ENCODE data around the gene PDZRN3. TPM values are rescaled to one million over a fixed set of nuclear protein-coding genes. Genes with fewer than 3 reads are reported as not detected.
"Not testable (repeated sequence)": the region's sequence is repeated elsewhere in the genome, so short reads cannot be mapped to it uniquely, and the experiment has no call there.

The PDZRN3 gene
- total and polyA plus RNA-seq, 10 donors: 1.5 to 5.5 (median 2.8) TPM

DNA sequence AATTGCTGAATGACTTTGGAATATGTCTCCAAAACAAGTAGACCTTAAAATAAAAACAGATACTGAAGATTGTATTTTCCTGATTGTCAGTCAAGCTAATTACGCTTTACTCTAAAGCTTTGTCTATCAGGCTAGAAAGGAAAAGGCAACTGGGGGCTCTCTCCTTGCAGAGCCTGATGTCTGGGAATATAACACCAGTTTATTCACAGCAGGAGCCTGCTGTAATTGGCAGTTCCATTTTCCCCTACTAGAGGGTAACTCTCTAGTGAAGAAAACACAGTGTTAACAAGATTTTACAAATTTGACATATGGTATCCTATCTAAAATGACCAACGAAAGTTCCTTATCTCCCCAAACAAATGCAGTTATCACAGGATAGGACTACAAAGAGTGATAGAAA, 158.8 kb downstream of the PDZRN3 start:
- H3K4me1 ChIP-seq: no peaks in the 10 kb centered on the region
- TF ChIP-seq, protein P1, sequence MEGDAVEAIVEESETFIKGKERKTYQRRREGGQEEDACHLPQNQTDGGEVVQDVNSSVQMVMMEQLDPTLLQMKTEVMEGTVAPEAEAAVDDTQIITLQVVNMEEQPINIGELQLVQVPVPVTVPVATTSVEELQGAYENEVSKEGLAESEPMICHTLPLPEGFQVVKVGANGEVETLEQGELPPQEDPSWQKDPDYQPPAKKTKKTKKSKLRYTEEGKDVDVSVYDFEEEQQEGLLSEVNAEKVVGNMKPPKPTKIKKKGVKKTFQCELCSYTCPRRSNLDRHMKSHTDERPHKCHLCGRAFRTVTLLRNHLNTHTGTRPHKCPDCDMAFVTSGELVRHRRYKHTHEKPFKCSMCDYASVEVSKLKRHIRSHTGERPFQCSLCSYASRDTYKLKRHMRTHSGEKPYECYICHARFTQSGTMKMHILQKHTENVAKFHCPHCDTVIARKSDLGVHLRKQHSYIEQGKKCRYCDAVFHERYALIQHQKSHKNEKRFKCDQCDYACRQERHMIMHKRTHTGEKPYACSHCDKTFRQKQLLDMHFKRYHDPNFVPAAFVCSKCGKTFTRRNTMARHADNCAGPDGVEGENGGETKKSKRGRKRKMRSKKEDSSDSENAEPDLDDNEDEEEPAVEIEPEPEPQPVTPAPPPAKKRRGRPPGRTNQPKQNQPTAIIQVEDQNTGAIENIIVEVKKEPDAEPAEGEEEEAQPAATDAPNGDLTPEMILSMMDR (IDR thresholded peaks at IDR 0.05 in 8 of 11, conservative IDR thresholded peaks at IDR 0.05 in 3 of 11): no peak
- TF ChIP-seq POLR2AphosphoS5 (IDR thresholded peaks at IDR 0.05) (no peak), POLR2A (IDR thresholded peaks at IDR 0.05) (no peak)
- H3K27ac ChIP-seq: no peak overlapping the region
- H3K36me3 ChIP-seq: no peaks in the 10 kb centered on the region
- no peaks in the 10 kb centered on the region for H3K9me3 ChIP-seq
- H3K4me3 ChIP-seq: no peak overlapping the region
- peaks cover 0 to 5% (median 0%) of the 10 kb centered on the region in 7 donors for H3K27me3 ChIP-seq (replicated peaks in 1 of 7)
- DNase-seq: no peak
- intact Hi-C loops (cut with DNase I; ENCODE audit: low total_unique reads): no loop called here
- 73 to 83% (median 82%) methylated on average over 2 of the region's 2 CpGs for WGBS, 5 donors

DNA sequence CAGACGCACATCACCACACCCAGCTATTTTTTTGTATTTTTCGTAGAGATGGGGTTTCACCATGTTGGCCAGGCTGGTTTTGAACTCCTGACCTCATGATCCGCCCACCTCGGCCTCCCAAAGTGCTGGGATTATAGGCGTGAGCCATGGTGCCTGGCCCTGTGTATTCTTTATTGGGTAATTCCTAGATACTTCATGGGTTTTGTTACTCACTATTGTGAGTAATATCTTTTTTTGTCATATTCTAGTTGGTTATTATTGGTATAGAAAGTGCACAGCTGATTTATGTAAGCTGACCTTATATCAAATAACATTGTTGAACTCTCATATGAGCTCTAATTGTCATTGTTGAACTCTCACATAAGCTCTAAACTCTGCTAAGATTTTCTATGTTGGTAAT, 160.6 kb downstream of the PDZRN3 start:
- 86 to 94% (median 90%) methylated on average over 5 of the region's 5 CpGs for WGBS, 5 donors
- H3K27ac ChIP-seq; intact Hi-C loops (cut with DNase I; ENCODE audit: low total_unique reads); H3K27me3 ChIP-seq (replicated peaks in 1 of 7); H3K36me3 ChIP-seq; H3K4me3 ChIP-seq; H3K4me1 ChIP-seq; H3K9me3 ChIP-seq; DNase-seq: not testable (repeated sequence)

DNA sequence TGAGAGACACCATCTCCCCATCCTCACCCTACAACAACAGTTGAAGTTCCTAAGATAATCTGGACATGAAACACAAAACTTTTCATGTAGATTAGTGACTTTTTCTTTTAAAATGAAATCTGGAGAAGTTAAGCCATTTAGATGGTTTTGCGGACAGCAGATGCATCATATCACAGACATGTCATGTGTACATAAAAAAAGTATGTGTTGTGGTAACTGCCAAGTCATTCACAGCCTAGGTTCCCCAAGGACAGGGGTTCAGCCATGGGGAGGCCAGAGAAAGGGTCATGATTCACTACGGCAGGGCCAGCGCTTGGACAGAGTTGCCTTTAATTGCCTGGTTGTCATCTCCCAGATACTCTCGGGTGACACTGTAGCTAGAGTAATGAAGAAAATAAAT, 163.2 kb downstream of the PDZRN3 start:
- no peak for DNase-seq
- no peak overlapping the region for H3K4me3 ChIP-seq

DNA sequence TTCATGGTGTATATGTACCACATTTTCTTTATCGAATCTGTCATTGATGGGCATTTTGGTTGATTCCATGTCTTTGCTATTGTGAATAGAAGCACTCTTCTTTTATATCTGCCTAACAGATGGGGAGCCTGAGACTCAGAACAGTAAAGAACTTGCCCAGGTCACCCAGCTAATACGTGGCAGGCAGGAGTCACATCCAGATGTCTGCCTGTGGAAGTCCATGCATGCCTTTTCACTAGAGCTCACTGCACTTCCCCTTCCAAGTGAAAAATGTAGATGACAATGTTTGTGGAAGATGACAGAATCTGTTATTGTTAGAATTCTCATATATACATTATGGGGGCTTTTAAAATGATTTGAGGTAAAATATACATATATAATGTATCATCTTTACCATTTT, 165.0 kb downstream of the PDZRN3 start:
- 86 to 94% (median 90%) methylated on average over 2 of the region's 2 CpGs for WGBS, 5 donors
- no peaks in the 10 kb centered on the region for H3K36me3 ChIP-seq
- no peak for DNase-seq
- H3K27me3 ChIP-seq (replicated peaks in 1 of 7): no peaks in the 10 kb centered on the region
- no peaks in the 10 kb centered on the region for H3K9me3 ChIP-seq
- no peak overlapping the region for H3K27ac ChIP-seq
- H3K4me3 ChIP-seq: no peak overlapping the region
- TF ChIP-seq POLR2A (IDR thresholded peaks at IDR 0.05) (no peak), POLR2AphosphoS5 (IDR thresholded peaks at IDR 0.05) (no peak)
- TF ChIP-seq, protein P1 (IDR thresholded peaks at IDR 0.05 in 8 of 11, conservative IDR thresholded peaks at IDR 0.05 in 3 of 11): no peak
- H3K4me1 ChIP-seq: no peaks in the 10 kb centered on the region
- intact Hi-C loops (cut with DNase I; ENCODE audit: low total_unique reads): loop anchor here (5.0 kb wide), 1 partner anchor 43 kb away; no protein-coding TSS in a partner anchor

More for the DNA sequence above, 163.2 kb downstream of the PDZRN3 start:
- intact Hi-C loops (cut with DNase I; ENCODE audit: low total_unique reads): no loop called here
- Histone ChIP-seq H3K36me3 (no peaks in the 10 kb centered on the region), H3K27me3 (replicated peaks in 1 of 7) (no peaks in the 10 kb centered on the region), H3K27ac (no peak overlapping the region), H3K4me1 (no peaks in the 10 kb centered on the region), H3K9me3 (no peaks in the 10 kb centered on the region)
- no peak for TF ChIP-seq POLR2AphosphoS5 (IDR thresholded peaks at IDR 0.05)
- TF ChIP-seq, protein P1 (IDR thresholded peaks at IDR 0.05 in 8 of 11, conservative IDR thresholded peaks at IDR 0.05 in 3 of 11): no peak
- no peak for TF ChIP-seq POLR2A (IDR thresholded peaks at IDR 0.05)
- 83 to 88% (median 85%) methylated on average over 4 of the region's 4 CpGs for WGBS, 5 donors

DNA sequence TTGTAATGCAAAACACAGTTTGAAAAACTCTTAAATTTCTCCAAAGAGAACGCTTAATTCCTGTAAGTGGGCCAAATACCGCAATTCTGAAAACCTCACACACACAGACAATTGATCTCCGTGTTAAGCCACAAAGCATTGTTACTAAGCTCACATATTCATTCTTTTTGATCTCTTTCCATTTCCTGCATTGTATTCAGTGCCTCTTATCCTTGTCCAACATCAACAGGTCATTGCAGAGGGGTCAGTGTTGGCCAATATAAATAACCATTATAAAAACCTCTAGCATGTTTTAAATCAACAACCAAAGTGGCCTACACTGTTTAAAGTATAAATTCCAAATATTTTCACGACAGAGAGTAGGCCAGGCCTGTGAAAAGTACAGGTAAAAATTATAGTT, 171.1 kb downstream of the PDZRN3 start:
- H3K27ac ChIP-seq: no peak overlapping the region

More for the DNA sequence above, 171.1 kb downstream of the PDZRN3 start:
- no peaks in the 10 kb centered on the region for H3K9me3 ChIP-seq
- TF ChIP-seq POLR2AphosphoS5 (IDR thresholded peaks at IDR 0.05) (no peak), POLR2A (IDR thresholded peaks at IDR 0.05) (no peak)
- TF ChIP-seq, protein P1 (IDR thresholded peaks at IDR 0.05 in 8 of 11, conservative IDR thresholded peaks at IDR 0.05 in 3 of 11): no peak
- DNase-seq: no peak
- intact Hi-C loops (cut with DNase I; ENCODE audit: low total_unique reads): no loop called here
- 81 to 91% (median 85%) methylated on average over 4 of the region's 4 CpGs for WGBS, 5 donors
- H3K36me3 ChIP-seq: no peaks in the 10 kb centered on the region
- H3K27me3 ChIP-seq (replicated peaks in 1 of 7): no peaks in the 10 kb centered on the region
- H3K4me3 ChIP-seq: no peak overlapping the region
- peaks cover 0 to 7% (median 0%) of the 10 kb centered on the region in 6 donors for H3K4me1 ChIP-seq
